ENCODE data around the gene ASB5.

ASB5 gene

DNA sequence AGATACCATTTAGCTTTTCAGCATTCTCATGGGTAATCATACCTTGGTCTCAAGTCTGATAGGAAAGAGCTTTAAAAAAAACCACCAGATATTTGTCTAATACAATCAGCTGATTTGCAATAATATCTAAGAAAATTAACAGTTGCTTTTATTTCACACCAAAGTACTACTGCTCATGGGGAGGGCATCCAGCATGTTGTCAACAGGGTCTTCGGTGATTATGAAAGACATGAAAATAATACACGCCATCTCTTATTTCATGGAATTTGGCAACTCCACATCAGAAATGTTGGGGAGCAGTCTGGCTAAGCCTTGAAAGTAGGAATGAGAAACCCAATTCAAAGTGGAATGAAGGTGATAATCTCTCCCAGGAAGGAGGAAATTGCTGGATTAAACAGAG, 3.0 kb downstream of the ASB5 start:
- Mint-ChIP-seq H3K9me3 (no peaks in the 10 kb centered on the region), H3K27ac (no peak overlapping the region), H3K27me3 (no peaks in the 10 kb centered on the region), H3K4me3 (no peak overlapping the region), H3K4me1 (ENCODE audit: low read depth) (no peaks in the 10 kb centered on the region), H3K36me3 (ENCODE audit: low read depth) (no peaks in the 10 kb centered on the region)
- intact Hi-C loops (cut with micrococcal nuclease) = no loop called here

DNA sequence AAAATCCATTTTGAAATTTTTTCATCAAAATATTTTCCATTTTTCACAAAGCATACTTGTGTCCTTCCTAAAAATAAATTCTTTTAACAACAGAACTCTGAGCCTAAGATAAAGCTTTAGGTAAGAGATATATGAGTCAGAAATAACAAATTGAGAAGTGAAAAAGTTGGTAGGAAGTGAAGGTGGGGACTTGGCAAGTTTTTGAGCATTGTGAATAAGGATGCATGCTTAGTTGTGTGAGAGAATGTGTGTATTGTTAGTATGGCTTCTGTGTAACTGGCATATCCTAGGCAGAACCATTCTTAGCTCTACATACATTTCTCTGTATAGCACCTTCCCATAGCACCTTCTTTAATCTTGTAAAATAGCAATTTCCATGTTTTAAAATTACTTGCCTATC, 6.8 kb downstream of the ASB5 start:
- Mint-ChIP-seq H3K4me1 (ENCODE audit: low read depth) (no peaks in the 10 kb centered on the region), H3K27ac (no peak overlapping the region), H3K27me3 (no peaks in the 10 kb centered on the region), H3K9me3 (no peaks in the 10 kb centered on the region), H3K36me3 (ENCODE audit: low read depth) (no peaks in the 10 kb centered on the region), H3K4me3 (no peak overlapping the region)
- intact Hi-C loops (cut with micrococcal nuclease) = no loop called here

DNA sequence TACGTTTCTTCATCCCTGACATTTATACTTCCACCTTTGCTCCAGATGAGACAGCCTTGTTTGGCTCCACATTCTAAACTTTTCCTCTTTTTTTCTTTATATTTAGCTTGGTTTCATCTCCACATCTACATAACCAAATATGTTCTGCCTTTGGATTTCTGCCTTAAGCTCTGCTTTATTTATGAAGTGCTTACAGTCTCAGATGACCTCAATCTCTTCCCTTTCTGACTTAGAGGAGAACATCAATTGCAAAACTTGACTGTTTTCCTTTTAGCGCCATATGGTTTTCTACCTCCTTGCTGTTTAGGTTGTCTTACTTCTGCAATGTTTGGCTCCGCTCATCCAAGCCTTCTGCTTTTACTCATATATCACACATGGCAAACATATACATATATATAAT, 7.5 kb downstream of the ASB5 start:
- no peaks in the 10 kb centered on the region for H3K9me3 Mint-ChIP-seq
- intact Hi-C loops (cut with micrococcal nuclease) = no loop called here
- H3K36me3 Mint-ChIP-seq (ENCODE audit: low read depth) = no peaks in the 10 kb centered on the region
- H3K27ac Mint-ChIP-seq = no peak overlapping the region
- H3K4me3 Mint-ChIP-seq = no peak overlapping the region
- no peaks in the 10 kb centered on the region for H3K4me1 Mint-ChIP-seq (ENCODE audit: low read depth)
- no peaks in the 10 kb centered on the region for H3K27me3 Mint-ChIP-seq

DNA sequence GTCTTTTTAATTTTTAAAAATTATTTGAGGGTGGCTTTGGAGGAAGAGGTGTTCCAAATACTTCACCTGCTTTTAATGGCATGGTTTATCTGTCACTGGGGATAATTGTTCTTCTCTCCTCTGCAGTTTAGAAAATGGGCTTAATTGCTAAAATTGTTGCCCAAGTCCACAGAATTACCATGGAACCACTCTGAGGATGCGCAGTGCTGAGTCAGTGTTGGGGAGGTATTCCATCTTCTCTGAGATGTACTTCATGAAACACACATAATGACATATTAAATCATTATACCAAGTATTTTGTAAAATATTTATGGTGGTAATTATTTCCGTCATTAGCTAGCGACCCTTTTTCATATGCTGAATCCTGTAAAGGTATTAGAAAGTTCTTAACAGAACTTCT, 8.0 kb downstream of the ASB5 start:
- intact Hi-C loops (cut with micrococcal nuclease) = no loop called here
- Mint-ChIP-seq H3K4me3 (no peak overlapping the region), H3K4me1 (ENCODE audit: low read depth) (no peaks in the 10 kb centered on the region), H3K36me3 (ENCODE audit: low read depth) (no peaks in the 10 kb centered on the region), H3K27ac (no peak overlapping the region), H3K9me3 (no peaks in the 10 kb centered on the region), H3K27me3 (no peaks in the 10 kb centered on the region)

DNA sequence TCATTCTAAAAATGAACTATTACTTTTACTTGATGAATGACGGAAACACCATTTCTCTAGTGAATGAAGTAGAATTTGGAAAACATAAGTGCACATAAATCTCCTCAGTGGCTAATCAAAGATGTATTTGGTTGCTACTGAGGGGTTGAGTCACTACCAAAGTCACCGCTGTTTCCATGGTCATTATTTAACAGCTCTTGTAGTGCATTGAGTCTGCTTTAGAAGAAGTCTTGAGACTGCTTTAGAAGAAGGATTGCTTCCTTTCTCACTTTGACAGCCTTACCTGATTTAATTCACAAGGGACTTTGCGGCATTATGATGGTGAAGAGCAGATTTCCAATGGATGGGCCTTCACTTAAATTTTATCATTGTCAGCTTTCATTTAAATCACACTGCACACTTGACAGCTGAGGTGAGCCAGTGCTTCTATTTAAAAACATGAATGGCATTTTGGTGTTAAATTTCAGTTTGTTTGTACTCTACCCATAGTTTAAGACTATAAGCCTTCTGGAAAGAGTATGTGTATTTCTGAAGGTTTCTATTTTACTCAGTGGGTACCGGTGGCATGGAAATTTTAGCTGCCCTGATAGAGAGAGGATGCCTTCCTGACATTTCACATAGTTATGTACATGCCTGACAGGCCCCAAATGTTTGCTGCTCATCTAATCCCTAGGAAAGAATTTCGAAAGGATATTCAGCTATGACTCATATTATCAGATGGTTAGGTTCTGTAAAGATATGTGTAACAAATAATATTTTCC, 9.5 kb downstream of the ASB5 start:
- H3K36me3 Mint-ChIP-seq (ENCODE audit: low read depth) = no peaks in the 10 kb centered on the region
- no peak overlapping the region for H3K27ac Mint-ChIP-seq
- no peaks in the 10 kb centered on the region for H3K9me3 Mint-ChIP-seq
- intact Hi-C loops (cut with micrococcal nuclease) = no loop called here
- H3K27me3 Mint-ChIP-seq = no peaks in the 10 kb centered on the region
- no peaks in the 10 kb centered on the region for H3K4me1 Mint-ChIP-seq (ENCODE audit: low read depth)
- H3K4me3 Mint-ChIP-seq = no peak overlapping the region

DNA sequence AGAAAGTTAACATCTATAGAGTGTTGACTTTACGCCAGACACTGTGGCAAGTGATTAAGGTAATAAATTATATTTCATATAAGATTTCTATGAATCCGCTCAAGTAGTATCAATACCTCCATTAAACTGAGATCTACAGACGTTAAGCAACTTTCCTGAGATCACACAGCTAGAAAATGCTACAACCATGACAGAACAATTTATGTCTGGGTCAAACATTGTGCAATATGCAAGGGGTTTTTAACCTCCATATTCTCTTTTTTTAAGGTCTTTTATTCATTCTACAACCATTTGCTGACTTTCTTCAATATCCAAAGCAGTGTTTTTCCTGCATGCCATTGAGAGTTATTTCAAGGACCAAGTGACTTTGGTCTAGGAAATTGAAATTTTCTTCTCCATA, 10.9 kb downstream of the ASB5 start:
- Mint-ChIP-seq H3K9me3 (no peaks in the 10 kb centered on the region), H3K4me1 (ENCODE audit: low read depth) (no peaks in the 10 kb centered on the region), H3K36me3 (ENCODE audit: low read depth) (no peaks in the 10 kb centered on the region), H3K4me3 (no peak overlapping the region), H3K27me3 (no peaks in the 10 kb centered on the region), H3K27ac (no peak overlapping the region)
- intact Hi-C loops (cut with micrococcal nuclease) = no loop called here

DNA sequence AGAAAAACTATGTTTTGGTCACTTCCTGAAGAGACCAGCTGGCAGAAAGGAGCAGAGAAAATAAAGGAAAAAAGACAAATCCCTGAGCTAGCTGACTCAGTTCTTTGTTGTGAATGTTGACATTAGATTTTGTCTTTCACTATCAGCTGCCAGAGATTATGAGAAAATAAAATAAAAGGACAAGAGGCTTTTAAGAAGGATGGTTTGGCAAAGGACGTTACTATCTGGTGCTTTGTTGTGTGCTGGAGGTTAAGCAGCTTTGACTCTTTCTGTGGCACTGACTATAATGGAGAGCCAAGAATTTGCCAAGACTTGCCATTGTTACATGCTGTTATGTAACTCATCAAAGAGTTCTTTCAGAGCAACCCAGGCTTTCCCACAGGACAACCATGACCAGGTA, 12.1 kb downstream of the ASB5 start:
- no peak overlapping the region for H3K4me3 Mint-ChIP-seq
- intact Hi-C loops (cut with micrococcal nuclease) = no loop called here
- H3K27ac Mint-ChIP-seq = no peak overlapping the region
- H3K9me3 Mint-ChIP-seq = no peaks in the 10 kb centered on the region
- H3K36me3 Mint-ChIP-seq (ENCODE audit: low read depth) = no peaks in the 10 kb centered on the region
- no peaks in the 10 kb centered on the region for H3K27me3 Mint-ChIP-seq
- no peaks in the 10 kb centered on the region for H3K4me1 Mint-ChIP-seq (ENCODE audit: low read depth)

DNA sequence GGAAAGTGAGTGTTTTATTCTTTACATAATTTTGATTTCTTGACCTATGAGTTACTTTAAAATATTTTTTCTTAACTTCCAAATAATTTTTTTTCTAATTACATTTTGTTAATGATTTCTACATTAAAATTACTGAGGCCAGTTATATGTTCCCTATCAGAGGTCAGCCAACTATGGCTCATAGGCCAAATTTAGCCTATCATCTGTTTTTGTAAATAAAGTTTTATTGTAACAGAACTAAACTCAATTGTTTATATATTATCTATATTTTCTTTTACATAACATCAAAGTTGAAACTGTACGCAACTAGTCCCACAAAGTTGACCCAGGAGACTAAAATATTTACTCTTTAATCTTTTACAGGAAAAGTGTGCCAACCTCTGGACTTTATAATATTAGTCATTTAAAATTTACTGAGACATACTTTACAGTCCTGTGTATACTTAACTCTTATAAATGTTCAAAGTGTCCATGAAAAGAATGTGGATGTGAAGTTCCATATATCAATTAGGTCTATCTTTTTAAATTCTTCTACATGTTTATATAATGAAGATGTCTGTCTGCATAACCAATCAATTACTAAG, 26.2 kb downstream of the ASB5 start:
- H3K27ac Mint-ChIP-seq = no peak overlapping the region
- H3K27me3 Mint-ChIP-seq = no peaks in the 10 kb centered on the region
- H3K4me3 Mint-ChIP-seq = no peak overlapping the region
- no peaks in the 10 kb centered on the region for H3K36me3 Mint-ChIP-seq (ENCODE audit: low read depth)
- H3K4me1 Mint-ChIP-seq (ENCODE audit: low read depth) = no peaks in the 10 kb centered on the region
- no peaks in the 10 kb centered on the region for H3K9me3 Mint-ChIP-seq
- intact Hi-C loops (cut with micrococcal nuclease) = no loop called here

DNA sequence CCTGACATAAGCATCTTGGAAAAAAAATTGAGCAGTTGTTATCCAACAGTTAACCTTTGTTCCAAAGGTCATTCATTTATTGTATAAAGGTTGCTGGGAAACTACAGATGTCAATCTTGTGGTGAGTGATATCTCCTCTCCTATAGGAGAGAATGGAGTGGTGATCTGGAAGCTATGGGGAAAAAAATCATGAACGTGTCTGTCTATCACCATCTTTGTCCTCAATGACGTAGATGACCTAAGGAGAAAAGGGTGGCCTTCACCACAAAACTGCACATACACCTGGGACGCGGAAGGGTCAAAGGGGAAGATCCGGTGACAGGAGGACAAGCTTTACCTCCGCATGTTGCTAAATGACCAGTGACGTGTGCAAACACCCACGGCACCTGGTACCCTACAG, 27.3 kb downstream of the ASB5 start:
- Mint-ChIP-seq H3K4me3 (no peak overlapping the region), H3K4me1 (ENCODE audit: low read depth) (no peaks in the 10 kb centered on the region), H3K27ac (no peak overlapping the region), H3K36me3 (ENCODE audit: low read depth) (no peaks in the 10 kb centered on the region), H3K9me3 (no peaks in the 10 kb centered on the region), H3K27me3 (no peaks in the 10 kb centered on the region)
- intact Hi-C loops (cut with micrococcal nuclease) = no loop called here

DNA sequence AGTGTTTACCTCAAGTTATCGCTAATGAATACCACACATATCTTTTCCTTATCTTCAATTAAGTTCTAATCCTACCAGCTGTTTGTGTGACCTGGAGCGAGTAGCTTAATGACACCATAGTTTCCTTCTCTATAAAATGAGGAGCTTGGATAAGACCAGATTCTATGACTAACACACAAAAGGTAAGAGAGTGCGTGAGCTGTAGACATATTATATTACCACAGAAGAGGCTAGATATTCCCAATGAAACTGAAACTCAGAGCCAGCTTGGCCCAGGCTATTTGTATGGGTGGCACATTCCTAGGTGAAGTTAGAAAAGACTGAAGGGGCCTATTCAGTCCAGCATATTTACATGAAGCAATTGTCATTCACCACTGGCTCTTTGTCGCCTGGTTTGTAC, 30.2 kb downstream of the ASB5 start:
- no peaks in the 10 kb centered on the region for H3K9me3 Mint-ChIP-seq
- H3K36me3 Mint-ChIP-seq (ENCODE audit: low read depth) = no peaks in the 10 kb centered on the region
- H3K4me3 Mint-ChIP-seq = no peak overlapping the region
- H3K27me3 Mint-ChIP-seq = no peaks in the 10 kb centered on the region
- H3K27ac Mint-ChIP-seq = no peak overlapping the region
- intact Hi-C loops (cut with micrococcal nuclease) = no loop called here
- no peaks in the 10 kb centered on the region for H3K4me1 Mint-ChIP-seq (ENCODE audit: low read depth)

DNA sequence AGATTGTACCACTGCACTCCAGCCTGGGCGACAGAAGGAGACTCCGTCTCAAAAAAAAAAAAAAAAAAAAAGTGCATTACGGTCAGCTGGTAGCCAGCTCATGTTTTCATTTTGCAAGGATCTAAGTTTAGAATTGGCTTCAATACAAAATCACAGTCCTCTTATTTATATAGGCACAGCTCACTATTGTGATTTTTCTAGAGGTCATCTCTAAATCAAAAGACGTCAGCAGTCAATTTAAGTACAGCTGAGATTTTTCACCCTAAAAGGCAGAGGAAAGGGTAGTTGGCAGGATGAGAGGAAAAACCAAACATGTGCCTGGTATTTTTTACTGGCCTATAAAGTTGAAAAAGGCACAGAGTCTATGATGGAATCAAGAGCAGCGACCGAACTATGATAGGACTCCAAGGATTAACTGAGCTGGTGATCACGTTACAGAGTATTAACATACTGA, 30.8 kb downstream of the ASB5 start:
- Mint-ChIP-seq H3K27me3 (no peaks in the 10 kb centered on the region), H3K9me3 (no peaks in the 10 kb centered on the region), H3K4me3 (no peak overlapping the region), H3K4me1 (ENCODE audit: low read depth) (no peaks in the 10 kb centered on the region), H3K36me3 (ENCODE audit: low read depth) (no peaks in the 10 kb centered on the region), H3K27ac (no peak overlapping the region)
- intact Hi-C loops (cut with micrococcal nuclease) = no loop called here

DNA sequence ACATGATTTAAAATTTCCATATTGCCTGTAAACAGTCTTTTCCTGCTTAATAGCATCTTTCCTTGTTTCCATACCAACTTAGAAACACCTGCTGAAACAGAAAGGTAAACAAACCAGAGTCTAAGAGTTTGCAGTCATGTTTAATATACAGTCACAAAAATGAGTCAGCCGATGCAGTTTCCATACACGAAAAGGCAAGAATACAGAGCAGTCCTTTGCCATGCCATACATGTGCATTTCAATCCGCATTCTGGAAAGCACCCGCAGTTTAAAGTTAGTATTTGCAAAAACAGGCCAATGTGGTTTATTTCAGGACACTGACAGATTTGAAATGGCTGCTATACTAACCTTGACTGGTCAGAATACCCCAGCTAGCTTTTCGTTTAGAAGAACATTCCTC, 32.1 kb downstream of the ASB5 start:
- H3K4me1 Mint-ChIP-seq (ENCODE audit: low read depth) = no peaks in the 10 kb centered on the region
- H3K9me3 Mint-ChIP-seq = no peaks in the 10 kb centered on the region
- H3K27me3 Mint-ChIP-seq = no peaks in the 10 kb centered on the region
- H3K36me3 Mint-ChIP-seq (ENCODE audit: low read depth) = no peaks in the 10 kb centered on the region
- intact Hi-C loops (cut with micrococcal nuclease) = no loop called here
- H3K4me3 Mint-ChIP-seq = no peak overlapping the region
- no peak overlapping the region for H3K27ac Mint-ChIP-seq

DNA sequence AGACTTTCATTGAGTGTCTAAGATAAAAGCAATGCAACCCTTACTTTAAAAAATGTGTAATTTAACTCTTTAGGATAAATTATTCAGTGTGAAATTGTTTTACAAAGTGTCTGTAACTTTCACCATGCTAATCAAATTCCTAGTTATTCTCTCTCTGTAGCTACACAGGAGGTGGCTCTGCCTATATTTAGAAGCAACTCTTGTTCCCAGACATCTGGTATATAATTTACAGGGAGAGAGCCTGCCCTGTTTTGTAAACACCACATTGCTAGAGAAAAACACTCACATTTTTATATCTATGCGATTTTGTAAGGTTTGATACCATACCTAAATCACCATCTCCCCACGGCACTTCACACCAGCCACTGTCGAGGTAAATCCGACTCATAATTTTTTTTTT, 38.2 kb downstream of the ASB5 start:
- H3K27me3 Mint-ChIP-seq = peaks cover 1% of the 10 kb centered on the region
- H3K27ac Mint-ChIP-seq = no peak overlapping the region
- H3K9me3 Mint-ChIP-seq = no peaks in the 10 kb centered on the region
- intact Hi-C loops (cut with micrococcal nuclease) = no loop called here
- H3K4me3 Mint-ChIP-seq = no peak overlapping the region
- no peaks in the 10 kb centered on the region for H3K4me1 Mint-ChIP-seq (ENCODE audit: low read depth)
- H3K36me3 Mint-ChIP-seq (ENCODE audit: low read depth) = no peaks in the 10 kb centered on the region

DNA sequence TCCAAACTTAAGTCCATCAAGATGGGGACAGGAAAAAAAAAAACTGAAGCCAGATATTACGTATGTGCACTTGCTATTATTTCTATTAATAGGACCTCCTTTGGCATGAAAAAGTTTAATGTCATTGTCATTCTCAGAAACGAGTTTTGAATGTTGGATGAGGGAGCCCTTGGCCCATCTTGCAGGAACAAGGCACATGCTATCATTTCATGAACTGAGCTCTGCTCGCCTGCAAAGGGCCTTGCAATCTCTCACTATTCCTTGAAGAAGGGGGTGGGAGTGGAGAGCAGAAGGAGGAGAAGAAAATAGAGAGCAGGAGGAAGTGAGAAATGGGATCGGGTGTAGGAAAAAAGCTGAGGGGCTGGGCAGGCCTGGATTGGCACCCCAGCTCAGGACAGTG, 39.4 kb downstream of the ASB5 start:
- Mint-ChIP-seq H3K27me3 (peaks cover 1% of the 10 kb centered on the region), H3K4me3 (no peak overlapping the region)

DNA sequence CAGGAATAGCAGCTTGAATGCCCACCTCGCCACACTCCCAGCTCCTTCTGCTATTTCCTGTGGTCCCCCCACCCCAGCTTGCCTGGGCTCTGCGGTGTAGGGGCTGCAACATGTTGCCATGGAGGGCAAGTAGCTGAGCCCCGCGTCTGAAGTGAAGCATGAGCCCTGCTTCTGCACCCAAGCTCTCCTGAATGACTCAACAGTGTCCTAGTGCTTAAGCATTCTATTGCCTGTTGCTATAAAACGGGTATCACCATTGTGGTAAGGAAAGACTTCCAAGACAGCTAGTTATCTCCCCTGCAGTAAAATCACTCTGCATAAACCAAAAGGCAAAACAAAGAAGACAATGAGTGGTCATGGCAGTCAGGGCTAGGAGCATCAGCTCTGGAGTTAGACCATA, 42.3 kb downstream of the ASB5 start:
- intact Hi-C loops (cut with micrococcal nuclease) = no loop called here

More for the DNA sequence above, 39.4 kb downstream of the ASB5 start:
- Mint-ChIP-seq H3K4me1 (ENCODE audit: low read depth) (no peaks in the 10 kb centered on the region), H3K27ac (no peak overlapping the region), H3K36me3 (ENCODE audit: low read depth) (no peaks in the 10 kb centered on the region), H3K9me3 (no peaks in the 10 kb centered on the region)
- intact Hi-C loops (cut with micrococcal nuclease) = no loop called here

More for the DNA sequence above, 42.3 kb downstream of the ASB5 start:
- Mint-ChIP-seq H3K27me3 (peaks cover 1% of the 10 kb centered on the region), H3K9me3 (no peaks in the 10 kb centered on the region), H3K27ac (no peak overlapping the region), H3K36me3 (ENCODE audit: low read depth) (no peaks in the 10 kb centered on the region), H3K4me1 (ENCODE audit: low read depth) (no peaks in the 10 kb centered on the region), H3K4me3 (no peak overlapping the region)
